ENCODE measurements around the gene CACNB2. TPM values are rescaled to one million over a fixed set of nuclear protein-coding genes. Genes with fewer than 3 reads are reported as not detected.

The CACNB2 gene
- total RNA-seq (2022) (not detected in 2 replicates), Bru-seq, nascent RNA (percentile 0 among the genes with signal in this experiment), BruChase-seq, experiment 1, labeled RNA remaining after a 6-hour chase (percentile 1 among the genes with signal in this experiment), BruChase-seq, experiment 2, labeled RNA remaining after a 2-hour chase (percentile 2 among the genes with signal in this experiment)
- long read RNA-seq, partial matches to known transcripts: 0 of 14 reads
- long read RNA-seq, other reads (novel, unspliced or antisense): 14 of 14 reads

DNA sequence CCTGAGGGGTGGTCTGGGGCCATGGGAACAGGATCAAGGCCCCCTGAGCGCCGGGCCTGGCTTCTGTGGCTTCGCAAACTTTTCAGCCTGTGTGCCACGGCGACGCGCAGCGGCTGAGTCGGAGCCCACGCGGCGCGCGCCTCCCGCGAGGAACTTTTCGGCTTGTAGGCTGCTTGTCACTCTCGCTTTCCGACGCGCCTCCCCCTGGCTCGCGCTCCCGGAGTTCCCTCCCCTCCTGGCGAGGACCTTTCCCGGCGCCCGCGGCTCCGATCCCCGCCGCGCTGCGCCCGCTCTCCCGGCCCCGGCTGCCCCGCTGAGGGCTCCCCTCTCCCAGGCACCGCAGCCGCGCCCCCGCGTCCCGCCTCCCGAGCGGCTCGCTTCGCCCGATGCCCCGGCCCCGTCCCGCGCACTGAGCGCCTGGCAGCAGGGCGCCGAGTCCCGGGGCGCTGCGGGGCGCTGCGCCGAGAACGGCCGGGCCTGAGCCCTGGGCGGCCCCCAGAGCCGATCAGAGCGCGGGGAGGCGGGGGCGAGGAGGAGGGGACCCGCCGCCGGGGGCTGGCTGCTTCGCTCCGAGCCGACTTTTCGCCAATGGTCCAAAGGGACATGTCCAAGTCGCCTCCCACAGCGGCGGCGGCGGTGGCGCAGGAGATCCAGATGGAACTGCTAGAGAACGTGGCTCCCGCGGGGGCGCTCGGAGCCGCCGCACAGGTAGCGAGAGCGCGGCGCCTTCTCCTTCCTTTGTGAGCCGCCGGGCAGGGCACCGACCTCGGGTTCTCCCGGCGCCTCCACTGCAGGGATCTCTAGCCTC lies at the start of gene CACNB2:
Gene CACNB2, plus strand, starts transcription at position 276 of the 808 bp plus-strand sequence.
- Mint-ChIP-seq H3K4me3 (ENCODE audit: low read depth, unreplicated experiment) (no peak within 1 kb of the TSS), H3K27me3 (ENCODE audit: unreplicated experiment) (no peaks in the 10 kb centered on the region), H3K9me3 (ENCODE audit: low read depth, unreplicated experiment) (no peaks in the 10 kb centered on the region), H3K36me3 (ENCODE audit: insufficient read depth, unreplicated experiment) (no peaks in the 10 kb centered on the region), H3K4me1 (ENCODE audit: low read depth, unreplicated experiment) (no peaks in the 10 kb centered on the region), H3K27ac (ENCODE audit: unreplicated experiment) (no peak within 1 kb of the TSS)
- TF ChIP-seq CTCF (IDR thresholded peaks at IDR 0.05; ENCODE audit: unreplicated experiment): no peak
- CTCF ChIA-PET: no interaction called here
- DNase-seq: no peak
- intact Hi-C loops (cut with micrococcal nuclease; ENCODE audit: unreplicated experiment): no loop called here
- no TSS peak for BruUV-seq (replicated peaks)

- H3K27me3 Mint-ChIP-seq (ENCODE audit: unreplicated experiment): peaks cover 12% of the 10 kb centered on the region
- intact Hi-C loops (cut with micrococcal nuclease; ENCODE audit: unreplicated experiment): no loop called here
- no peaks in the 10 kb centered on the region for H3K4me1 Mint-ChIP-seq (ENCODE audit: low read depth, unreplicated experiment)
- no peak for DNase-seq
- H3K4me3 Mint-ChIP-seq (ENCODE audit: low read depth, unreplicated experiment): no peak overlapping the region
- H3K27ac Mint-ChIP-seq (ENCODE audit: unreplicated experiment): no peak overlapping the region
- CTCF ChIA-PET: no interaction called here
- H3K36me3 Mint-ChIP-seq (ENCODE audit: insufficient read depth, unreplicated experiment): no peaks in the 10 kb centered on the region
- no peak for TF ChIP-seq CTCF (IDR thresholded peaks at IDR 0.05; ENCODE audit: unreplicated experiment)
- peaks cover 5% of the 10 kb centered on the region for H3K9me3 Mint-ChIP-seq (ENCODE audit: low read depth, unreplicated experiment)
- BruUV-seq (replicated peaks): no TSS peak
Observed at GRCh38 chr10:18094332-18094731, 45.9 kb upstream of the CACNB2 start.

DNA sequence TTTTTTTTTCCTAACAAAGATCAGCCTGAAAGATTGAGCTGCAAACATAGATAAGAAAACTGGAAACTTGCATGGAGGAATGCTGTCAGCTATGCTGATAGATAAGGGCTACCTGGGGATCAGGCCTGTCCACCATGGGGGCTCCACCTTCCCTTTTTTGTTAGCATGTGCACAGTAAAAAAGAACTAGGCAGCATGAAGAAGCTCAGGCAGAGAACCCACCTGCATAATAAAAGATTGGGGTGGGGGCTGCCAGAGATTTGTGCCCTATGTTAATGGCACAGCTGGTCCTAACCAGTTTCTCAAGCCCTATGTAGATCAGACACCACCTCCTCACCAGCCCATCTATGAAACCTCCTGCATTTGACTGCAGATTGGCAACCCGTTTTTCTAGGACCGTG lies 45.4 kb upstream of the CACNB2 start:
- H3K27me3 Mint-ChIP-seq (ENCODE audit: unreplicated experiment): peaks cover 12% of the 10 kb centered on the region
- no peak overlapping the region for H3K27ac Mint-ChIP-seq (ENCODE audit: unreplicated experiment)
- H3K4me1 Mint-ChIP-seq (ENCODE audit: low read depth, unreplicated experiment): no peaks in the 10 kb centered on the region
- H3K36me3 Mint-ChIP-seq (ENCODE audit: insufficient read depth, unreplicated experiment): no peaks in the 10 kb centered on the region
- H3K9me3 Mint-ChIP-seq (ENCODE audit: low read depth, unreplicated experiment): peaks cover 4% of the 10 kb centered on the region
- no peak for DNase-seq
- BruUV-seq (replicated peaks): no TSS peak
- CTCF ChIA-PET: no interaction called here
- intact Hi-C loops (cut with micrococcal nuclease; ENCODE audit: unreplicated experiment): no loop called here
- no peak for TF ChIP-seq CTCF (IDR thresholded peaks at IDR 0.05; ENCODE audit: unreplicated experiment)
- no peak overlapping the region for H3K4me3 Mint-ChIP-seq (ENCODE audit: low read depth, unreplicated experiment)

DNA sequence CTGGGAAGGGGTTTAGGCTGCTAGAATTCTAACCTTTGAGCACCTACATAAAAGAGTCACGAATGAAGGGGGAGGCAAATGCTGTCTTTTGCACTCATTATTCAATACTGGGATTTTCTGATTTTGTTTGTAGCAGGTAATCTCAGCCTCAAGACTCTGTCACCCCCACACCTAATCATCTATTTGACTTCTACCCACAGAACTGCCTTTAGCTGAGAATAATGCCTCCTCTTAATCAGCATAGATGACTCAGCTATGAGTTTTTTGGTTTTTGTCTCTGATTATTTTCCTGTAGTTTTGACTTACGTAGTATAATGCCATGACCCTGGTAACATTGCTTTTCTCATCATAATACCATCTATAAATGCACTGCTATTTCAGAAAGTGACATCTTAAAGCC lies 42.7 kb upstream of the CACNB2 start:
- intact Hi-C loops (cut with micrococcal nuclease; ENCODE audit: unreplicated experiment): no loop called here

More for the DNA sequence above, 42.7 kb upstream of the CACNB2 start:
- H3K9me3 Mint-ChIP-seq (ENCODE audit: low read depth, unreplicated experiment): no peaks in the 10 kb centered on the region
- TF ChIP-seq CTCF (IDR thresholded peaks at IDR 0.05; ENCODE audit: unreplicated experiment): no peak
- BruUV-seq (replicated peaks): no TSS peak
- no peaks in the 10 kb centered on the region for H3K36me3 Mint-ChIP-seq (ENCODE audit: insufficient read depth, unreplicated experiment)
- H3K4me3 Mint-ChIP-seq (ENCODE audit: low read depth, unreplicated experiment): no peak overlapping the region
- H3K27me3 Mint-ChIP-seq (ENCODE audit: unreplicated experiment): peaks cover 12% of the 10 kb centered on the region
- CTCF ChIA-PET: interaction anchor here (0.6 kb wide), 1 partner anchor 11 kb away, joined by 3 read pairs; no protein-coding TSS in a partner anchor
- no peak overlapping the region for H3K27ac Mint-ChIP-seq (ENCODE audit: unreplicated experiment)
- no peak for DNase-seq
- no peaks in the 10 kb centered on the region for H3K4me1 Mint-ChIP-seq (ENCODE audit: low read depth, unreplicated experiment)

Measured in Calu3 (cell line).